HCT116 (cell line): ENCODE data around the gene PLXNC1. TPM values are rescaled to one million over a fixed set of nuclear protein-coding genes. Genes with fewer than 3 reads are reported as not detected.

Experiments used
- ATAC-seq: fragments of 200-7000 bp; cut with Tn5 transposase; 2 replicates; pipeline ENCODE4 v1.9.1; 2020; ENCODE audit warnings: mild to moderate bottlenecking, moderate library complexity
- BruUV-seq: library from RNA; stranded (reverse); fragments of 400-500 nt; replicated peaks from 2 replicates; lab custom pipeline; 2021; lab: Mats Ljungman, UMichigan
- CTCF ChIA-PET: fragments of 300-600 bp; sonication (Branson Sonifier 250); formaldehyde crosslinking; loops from one replicate; lab custom pipeline; 2021; ENCODE audit warnings: antibody characterized with exemption; lab: Charles Lee
- POLR2A ChIA-PET: fragments of 300-600, 350-600 bp; sonication (Branson Sonifier 250); formaldehyde crosslinking; loops from one replicate; lab custom pipeline; 2021; ENCODE audit warnings: antibody characterized with exemption; lab: Charles Lee
- RAD21 ChIA-PET, 2 experiments: fragments of 300-600 bp; sonication (Branson Sonifier 250); formaldehyde crosslinking; loops; one replicate each; lab custom pipeline; 2023; ENCODE audit warnings: low total read pairs in 2 of 2; ENCODE audit not compliant: uncharacterized antibody in 2 of 2, unreplicated experiment in 2 of 2, low non-redundant PET in 1 of 2; lab: Charles Lee
- DNase-seq: peaks from one replicate; pipeline ENCODE4 v3.0.0-alpha.2; 2010; ENCODE audit warnings: low read depth, low spot score
- H2AFZ ChIP-seq: fragments of 200-600 bp; shearing (Covaris generic), sonication (generic); 2 replicates; pipeline ENCODE4 v1.6.1; 2017; ENCODE audit warnings: low read depth, mixed run types, mixed read lengths, antibody characterized with exemption, low read length; ENCODE audit not compliant: poor library complexity, severe bottlenecking
- H3K27ac ChIP-seq: 2 replicates; pipeline ENCODE4 v1.5.1; 2012; ENCODE audit warnings: low read depth, low read length
- H3K27me3 ChIP-seq: fragments of 200-600 bp; sonication (generic); 2 replicates; pipeline ENCODE4 v1.6.1; 2016; ENCODE audit warnings: mixed run types, low read length, mixed read lengths; ENCODE audit not compliant: insufficient read depth
- H3K36me3 ChIP-seq, 2 experiments: fragments of 200-500 bp in 1 of 2; fragments of 200-600 bp in 1 of 2; sonication (Bioruptor generic) in 1 of 2; sonication (generic) in 1 of 2; 2 replicates each; pipeline versions ENCODE4 v1.5.1 to v1.6.1; 2014 to 2016; ENCODE audit warnings: low read length in 2 of 2, inconsistent platforms in 1 of 2, mixed read lengths in 1 of 2, mixed run types in 1 of 2; ENCODE audit not compliant: insufficient read depth in 2 of 2, control insufficient read depth in 1 of 2
- H3K4me1 ChIP-seq, 2 experiments: fragments of 200-600 bp in 1 of 2; sonication (generic) in 1 of 2; 2 replicates each; pipeline versions ENCODE4 v1.5.1 to v1.6.1; 2012 to 2017; ENCODE audit warnings: low read length in 2 of 2, inconsistent platforms in 1 of 2, mild to moderate bottlenecking in 1 of 2, mixed read lengths in 1 of 2, mixed run types in 1 of 2, moderate library complexity in 1 of 2; ENCODE audit not compliant: insufficient read depth in 2 of 2, control insufficient read depth in 1 of 2
- H3K4me2 ChIP-seq: fragments of 200-600 bp; sonication (generic); 2 replicates; pipeline ENCODE4 v1.6.1; 2017; ENCODE audit warnings: mixed run types, low read length, mixed read lengths
- H3K4me3 ChIP-seq, 2 experiments: fragments of 200-600 bp in 1 of 2; sonication (generic) in 1 of 2; replicated peaks in 1 of 2; 2 replicates each; pipeline ENCODE4 v1.5.1; 2011 to 2016; ENCODE audit warnings: low read length in 2 of 2, control low read depth in 1 of 2, low read depth in 1 of 2, mild to moderate bottlenecking in 1 of 2, mixed read lengths in 1 of 2, mixed run types in 1 of 2
- H3K79me2 ChIP-seq: fragments of 200-600 bp; sonication (generic); 2 replicates; pipeline ENCODE4 v1.6.1; 2017; ENCODE audit warnings: mild to moderate bottlenecking, mixed run types, low read length, moderate library complexity, mixed read lengths; ENCODE audit not compliant: insufficient read depth
- H3K9ac ChIP-seq: fragments of 200-600 bp; sonication (generic); 2 replicates; pipeline ENCODE4 v1.6.1; 2016; ENCODE audit warnings: low read length, mixed read lengths
- H3K9me2 ChIP-seq: fragments of 200-600 bp; sonication (generic), shearing (Covaris generic); 2 replicates; pipeline ENCODE4 v1.6.1; 2017; ENCODE audit warnings: mixed run types, mild to moderate bottlenecking, moderate library complexity; ENCODE audit not compliant: insufficient read depth
- H3K9me3 ChIP-seq, 2 experiments: fragments of 200-500 bp in 1 of 2; fragments of 200-600 bp in 1 of 2; sonication (Bioruptor generic) in 1 of 2; sonication (generic) in 1 of 2; 2 replicates each; pipeline ENCODE4 v1.6.1; 2014 to 2017; ENCODE audit warnings: low read length in 2 of 2, mixed read lengths in 2 of 2, inconsistent platforms in 1 of 2, low read depth in 1 of 2, mild to moderate bottlenecking in 1 of 2, mixed run types in 1 of 2, moderate library complexity in 1 of 2; ENCODE audit not compliant: control insufficient read depth in 1 of 2, insufficient read depth in 1 of 2
- H4K20me1 ChIP-seq: fragments of 200-600 bp; sonication (generic), shearing (Covaris generic); 2 replicates; pipeline ENCODE4 v1.6.1; 2017; ENCODE audit warnings: mixed run types, mild to moderate bottlenecking, moderate library complexity; ENCODE audit not compliant: insufficient read depth
- ATF3 ChIP-seq: IDR thresholded peaks from 2 replicates; pipeline ENCODE4 v1.6.1; 2012
- CEBPB ChIP-seq: IDR thresholded peaks from 2 replicates; pipeline ENCODE4 v1.6.1; 2012; ENCODE audit warnings: low read depth
- CTCF ChIP-seq, 3 experiments: fragments of 200-600 bp in 1 of 3; sonication (generic) in 1 of 3; IDR thresholded peaks in 2 of 3; conservative IDR thresholded peaks in 1 of 3; 2 replicates each; pipeline ENCODE4 v1.5.1; 2012 to 2017; ENCODE audit warnings: low read depth in 2 of 3, low read length in 2 of 3, antibody characterized with exemption in 1 of 3, borderline replicate concordance in 1 of 3, control low read depth in 1 of 3, mild to moderate bottlenecking in 1 of 3, mixed read lengths in 1 of 3, mixed run types in 1 of 3, moderate library complexity in 1 of 3; ENCODE audit not compliant: insufficient read depth in 1 of 3
- EGR1 ChIP-seq: IDR thresholded peaks from 2 replicates; pipeline ENCODE4 v1.6.1; 2012; ENCODE audit warnings: low read depth
- EZH2 ChIP-seq: fragments of 200-600 bp; sonication (generic); IDR thresholded peaks from 2 replicates; pipeline ENCODE4 v1.6.1; 2017; ENCODE audit warnings: antibody characterized with exemption, mixed run types
- EZH2phosphoT487 ChIP-seq: fragments of 200-600 bp; IDR thresholded peaks from 2 replicates; pipeline ENCODE4 v1.6.1; 2018; ENCODE audit warnings: antibody characterized with exemption, borderline replicate concordance
- FOSL1 ChIP-seq: IDR thresholded peaks from 2 replicates; pipeline ENCODE4 v1.6.1; 2012; ENCODE audit warnings: low read depth
- SIN3A ChIP-seq: IDR thresholded peaks from 2 replicates; pipeline ENCODE4 v1.6.1; 2012; ENCODE audit warnings: low read depth
- TCF7L2 ChIP-seq: IDR thresholded peaks from 2 replicates; pipeline ENCODE4 v1.7.0; 2011; ENCODE audit warnings: borderline replicate concordance, inconsistent platforms; ENCODE audit not compliant: insufficient read depth, insufficient read length; ENCODE audit errors: extremely low read depth
- intact Hi-C: fragments of 100-400 bp; cut with micrococcal nuclease; formaldehyde crosslinking; loops from 2 replicates; pipeline ENCODE4 v1.10.0; 2022
- total RNA-seq: library from RNA; stranded (reverse); gene quantifications from one replicate; pipeline ENCODE4 v1.2.1, GENCODE V29; 2021; ENCODE audit not compliant: unreplicated experiment

Gene PLXNC1
- total RNA-seq, 1 experiment from 2014 or later: 0.25 TPM

DNA sequence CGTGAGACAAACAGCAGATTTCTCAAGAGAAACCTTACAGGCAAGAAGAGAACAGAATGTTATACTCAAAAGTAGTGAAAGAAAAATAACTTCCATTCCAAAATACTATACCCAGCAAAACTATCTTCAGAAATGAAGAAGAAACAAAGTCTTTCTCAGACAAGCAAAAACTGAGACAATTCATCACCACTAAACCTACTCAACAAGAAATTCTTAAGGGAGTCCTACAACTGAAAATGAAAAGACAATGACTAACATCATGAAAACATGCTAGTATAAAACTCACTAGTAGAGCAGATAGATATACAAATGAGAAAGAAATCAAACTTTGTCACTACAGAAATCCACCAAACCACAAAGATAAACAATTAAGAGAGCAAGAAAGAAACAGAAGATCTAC is 204.8 kb downstream of the PLXNC1 start:
- ATAC-seq (no peak), DNase-seq (no peak)
- Histone ChIP-seq H2AFZ (no peak overlapping the region), H3K27ac (no peak overlapping the region), H3K4me2 (no peak overlapping the region), H4K20me1 (no peaks in the 10 kb centered on the region), H3K9me2 (no peaks in the 10 kb centered on the region), H3K4me1 (no peaks in the 10 kb centered on the region), H3K79me2 (no peaks in the 10 kb centered on the region), H3K4me3 (no peak overlapping the region), H3K36me3 (peaks cover 0 to 18% of the 10 kb centered on the region in 2 experiments; a peak in 2 of 4 replicates), H3K9me3 (peaks cover 4 to 13% of the 10 kb centered on the region in 2 experiments; a peak in 1 of 4 replicates), H3K9ac (no peak overlapping the region), H3K27me3 (no peaks in the 10 kb centered on the region)
- ChIA-PET CTCF (no interaction called here), POLR2A (no interaction called here), RAD21 (no interaction called here)
- TF ChIP-seq SIN3A: no peak
- TF ChIP-seq EZH2: no peak
- TF ChIP-seq ATF3: no peak
- TF ChIP-seq EGR1: no peak
- no peak for TF ChIP-seq TCF7L2
- TF ChIP-seq FOSL1: no peak
- no peak for TF ChIP-seq CTCF (IDR thresholded peaks at IDR 0.05 in 2 of 3, conservative IDR thresholded peaks at IDR 0.05 in 1 of 3; ENCODE audit: borderline replicate concordance in 1 of 3, insufficient read depth in 1 of 3, low read depth in 2 of 3, low read length in 2 of 3)
- no peak for TF ChIP-seq EZH2phosphoT487
- TF ChIP-seq CEBPB: no peak
- no TSS peak for BruUV-seq
- intact Hi-C loops: no loop called here
